M059J (cell line): ENCODE results near the gene OR52B6. TPM values are rescaled to one million over a fixed set of nuclear protein-coding genes. Genes with fewer than 3 reads are reported as not detected.
"Not testable (repeated sequence)": the region's sequence is repeated elsewhere in the genome, so short reads cannot be mapped to it uniquely, and the experiment has no call there.

Experiments used
- DNase-seq: peaks from one replicate; pipeline ENCODE4 v3.0.0-alpha.2; 2012; ENCODE audit warnings: low read depth
- total RNA-seq: library from RNA; depleted of rRNA; stranded (reverse); fragments of >200 nt; shearing (Covaris generic); gene quantifications from 2 replicates; pipeline ENCODE4 v1.2.3, GENCODE V29; 2014; rRNA removed

The OR52B6 gene, protein sequence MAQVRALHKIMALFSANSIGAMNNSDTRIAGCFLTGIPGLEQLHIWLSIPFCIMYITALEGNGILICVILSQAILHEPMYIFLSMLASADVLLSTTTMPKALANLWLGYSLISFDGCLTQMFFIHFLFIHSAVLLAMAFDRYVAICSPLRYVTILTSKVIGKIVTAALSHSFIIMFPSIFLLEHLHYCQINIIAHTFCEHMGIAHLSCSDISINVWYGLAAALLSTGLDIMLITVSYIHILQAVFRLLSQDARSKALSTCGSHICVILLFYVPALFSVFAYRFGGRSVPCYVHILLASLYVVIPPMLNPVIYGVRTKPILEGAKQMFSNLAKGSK
- not detected in 2 replicates for total RNA-seq

GRCh38 chr11:5580577-5580976 lies at the start of gene OR52B6:
Gene OR52B6 (plus strand): TSS chr11:5580877. CDS start chr11:5580877, 0 bp downstream.
- no peak for DNase-seq

GRCh38 chr11:5531053-5531831 lies 49.4 kb upstream of the OR52B6 start:
- no peak for DNase-seq

DNA sequence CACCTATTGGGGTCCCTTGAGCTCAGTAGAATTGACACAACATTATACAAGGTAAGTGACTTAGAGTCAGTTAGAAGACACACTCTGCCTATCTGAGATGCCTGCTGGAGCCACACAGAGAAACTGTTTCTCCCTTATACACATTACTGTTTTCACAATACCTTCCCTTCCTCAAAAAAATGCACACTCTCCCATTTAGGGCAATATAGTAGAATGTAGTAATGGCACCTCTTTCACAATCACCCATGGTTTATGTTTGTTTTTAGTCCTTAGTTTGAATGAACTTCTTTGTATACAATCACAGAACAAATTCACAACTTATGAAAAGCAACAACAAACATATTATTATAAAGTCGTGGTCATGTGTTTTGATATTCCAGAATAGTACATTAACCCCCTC lies 46.6 kb upstream of the OR52B6 start:
- DNase-seq = no peak

GRCh38 chr11:5536482-5536881 lies 44.2 kb upstream of the OR52B6 start:
- DNase-seq = no peak

DNA sequence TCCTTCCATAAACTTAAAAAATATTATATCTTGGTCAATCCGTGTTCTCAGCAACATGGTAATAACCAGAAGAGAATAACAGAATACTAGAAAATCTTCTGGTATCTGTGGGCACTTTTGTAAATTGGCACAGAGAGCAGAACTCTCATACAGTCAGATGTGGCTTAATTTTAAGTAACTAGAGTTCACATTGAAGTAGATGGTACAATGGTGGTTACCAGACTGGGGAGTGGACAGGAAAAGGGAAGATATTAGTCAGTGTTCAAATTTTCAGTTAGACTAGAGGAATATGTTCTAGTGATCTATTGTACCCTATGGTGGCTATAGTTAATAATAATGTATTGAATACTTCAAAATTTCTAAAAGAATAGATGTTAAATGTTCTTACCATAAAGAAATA lies 39.2 kb upstream of the OR52B6 start:
- no peak for DNase-seq

DNA sequence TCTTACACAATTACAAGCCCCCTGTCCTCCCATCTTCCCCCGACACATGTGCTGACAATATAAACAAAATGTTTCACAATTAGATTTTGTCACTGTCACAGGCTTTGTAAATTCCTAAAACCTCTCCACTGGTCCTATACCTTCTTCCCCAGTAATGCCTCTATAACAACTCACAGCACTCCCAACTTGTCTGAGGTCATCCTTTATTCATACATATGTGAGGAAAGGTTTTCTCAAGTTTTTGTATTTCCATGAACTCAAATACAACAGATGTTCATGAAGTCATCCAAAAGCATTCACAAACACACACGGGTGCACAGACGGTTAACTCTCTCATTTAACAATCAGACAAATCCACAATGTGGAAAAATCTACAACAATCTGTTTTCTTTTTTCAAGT lies 34.2 kb upstream of the OR52B6 start:
- no peak for DNase-seq

- no peak for DNase-seq
Measured at GRCh38 chr11:5547982-5548381, 32.7 kb upstream of the OR52B6 start.

- no peak for DNase-seq
Measured at GRCh38 chr11:5548440-5548839, 32.2 kb upstream of the OR52B6 start, which contains the start of gene OR52H1. Gene OR52H1 (minus strand): TSS chr11:5548540. CDS start chr11:5545505, 3,035 bp downstream.

GRCh38 chr11:5550440-5551095 lies 30.1 kb upstream of the OR52B6 start:
- peak; percentile 83 for DNase-seq

DNA sequence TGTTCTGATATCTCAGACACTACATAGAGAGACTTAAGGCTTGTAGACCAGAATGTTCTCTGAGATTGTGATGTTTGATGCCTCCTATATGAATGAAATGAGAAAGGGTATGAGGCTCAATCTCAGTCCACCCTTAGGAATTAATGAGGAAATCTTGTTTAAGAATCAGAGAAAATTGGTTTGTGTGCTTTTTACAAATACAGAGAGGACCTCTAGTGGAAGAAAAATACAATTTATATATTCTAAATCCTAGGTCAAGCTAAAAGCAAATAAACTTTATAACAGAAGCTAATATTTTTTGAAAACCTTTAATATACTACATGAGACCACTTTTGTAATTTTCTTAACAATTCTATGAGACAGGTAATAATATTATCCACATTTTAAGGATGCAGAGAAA lies 27.3 kb upstream of the OR52B6 start:
- no peak for DNase-seq

DNA sequence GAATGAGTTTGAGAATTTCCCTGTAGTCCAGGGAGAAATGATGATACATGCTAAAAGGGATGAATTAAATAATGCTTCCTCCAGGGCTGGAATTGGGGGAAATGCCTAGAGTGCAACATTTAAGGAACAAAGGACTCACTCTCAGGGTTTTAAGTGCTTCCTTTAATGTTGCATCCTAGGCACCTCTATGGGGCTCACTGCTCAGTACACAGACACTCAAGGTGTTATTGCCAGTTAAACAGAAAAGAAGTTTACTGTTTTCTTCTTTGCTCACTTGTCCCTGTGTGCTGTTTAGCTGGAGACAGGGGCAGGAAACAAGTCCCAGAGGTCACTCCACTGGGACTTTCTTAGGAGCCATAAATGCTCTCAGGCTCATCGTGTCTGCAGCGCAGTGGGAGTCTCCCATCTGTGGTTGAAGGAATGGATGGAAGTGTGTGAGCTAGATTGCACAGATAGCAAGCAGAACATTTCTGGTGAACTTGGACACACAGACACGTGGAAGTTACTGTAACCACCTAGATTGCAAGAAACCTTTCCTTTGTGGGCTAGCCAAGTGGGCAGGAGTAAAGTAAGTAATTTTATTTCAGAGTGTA lies 24.0 kb upstream of the OR52B6 start:
- DNase-seq = no peak

DNA sequence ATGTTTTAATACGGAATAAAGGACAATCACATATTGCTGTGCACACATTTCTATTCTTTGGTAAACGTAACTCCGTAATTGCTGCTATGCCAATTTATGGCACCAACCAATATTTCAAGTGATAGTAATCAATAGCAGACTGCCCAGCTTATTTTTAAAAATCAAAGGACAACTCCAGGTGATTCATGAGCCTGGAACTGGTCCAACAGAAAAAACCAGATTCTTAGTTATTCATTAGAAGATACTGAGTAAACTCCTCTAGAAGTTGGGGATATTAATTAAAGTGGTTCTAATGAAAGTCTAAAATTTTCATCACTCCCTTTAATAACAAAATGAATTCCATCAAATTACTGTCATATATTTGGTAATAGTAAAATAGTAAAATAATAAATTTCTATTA lies 22.9 kb upstream of the OR52B6 start:
- no peak for DNase-seq

GRCh38 chr11:5564259-5565019 lies 16.2 kb upstream of the OR52B6 start:
- DNase-seq = peak; percentile 35

GRCh38 chr11:5574654-5575053 lies 6.0 kb upstream of the OR52B6 start:
- no peak for DNase-seq

DNA sequence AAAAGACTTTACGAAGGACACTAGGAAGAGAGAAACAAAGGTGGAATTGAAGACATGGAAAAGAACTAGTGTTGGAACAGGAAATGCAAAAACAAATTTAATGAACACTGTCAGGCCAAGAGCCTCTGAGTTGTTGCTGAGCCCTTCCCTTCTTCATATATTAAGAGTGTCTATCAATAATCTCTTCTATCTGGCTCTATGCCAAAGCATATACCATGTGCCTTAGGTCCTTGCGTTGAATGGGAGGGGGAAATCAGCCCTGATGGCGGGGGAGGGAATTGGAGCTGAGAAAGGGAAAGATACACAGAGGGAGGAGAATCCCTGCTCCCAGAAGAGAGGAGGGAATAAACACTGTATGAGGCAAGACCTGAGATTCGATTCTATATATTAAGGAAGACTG lies 5.5 kb upstream of the OR52B6 start:
- no peak for DNase-seq

GRCh38 chr11:5577101-5577500 lies 3.6 kb upstream of the OR52B6 start:
- DNase-seq = no peak

DNA sequence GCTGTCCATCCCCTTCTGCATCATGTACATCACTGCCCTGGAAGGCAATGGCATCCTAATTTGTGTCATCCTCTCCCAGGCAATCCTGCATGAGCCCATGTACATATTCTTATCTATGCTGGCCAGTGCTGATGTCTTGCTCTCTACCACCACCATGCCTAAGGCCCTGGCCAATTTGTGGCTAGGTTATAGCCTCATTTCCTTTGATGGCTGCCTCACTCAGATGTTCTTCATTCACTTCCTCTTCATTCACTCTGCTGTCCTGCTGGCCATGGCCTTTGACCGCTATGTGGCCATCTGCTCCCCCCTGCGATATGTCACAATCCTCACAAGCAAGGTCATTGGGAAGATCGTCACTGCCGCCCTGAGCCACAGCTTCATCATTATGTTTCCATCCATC lies 337 bp downstream of the OR52B6 start:
- no peak for DNase-seq

GRCh38 chr11:5584458-5584857 lies 3.8 kb downstream of the OR52B6 start:
- DNase-seq = not testable (repeated sequence)

GRCh38 chr11:5589906-5590305 lies 9.2 kb downstream of the OR52B6 start:
- DNase-seq = not testable (repeated sequence)

DNA sequence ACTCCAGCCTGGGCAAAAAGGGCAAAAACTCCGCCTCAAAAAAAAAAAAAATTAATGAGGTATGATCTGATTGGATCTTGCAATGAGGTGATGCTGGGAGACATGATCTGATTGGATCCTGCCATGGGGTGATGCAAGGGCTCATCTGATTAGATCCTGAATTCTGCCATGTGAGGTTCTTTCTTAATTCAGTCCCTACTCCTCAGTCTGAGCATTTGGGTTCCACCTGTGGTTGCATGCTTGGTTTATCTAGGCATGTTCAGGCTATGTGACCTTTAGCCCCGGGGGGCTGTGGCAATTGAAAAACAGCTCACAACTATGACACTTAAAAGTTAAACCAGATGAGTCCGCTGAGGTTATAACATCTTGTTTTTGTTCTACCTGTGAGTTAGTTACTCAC lies 10.9 kb downstream of the OR52B6 start:
- peak; percentile 41 for DNase-seq

DNA sequence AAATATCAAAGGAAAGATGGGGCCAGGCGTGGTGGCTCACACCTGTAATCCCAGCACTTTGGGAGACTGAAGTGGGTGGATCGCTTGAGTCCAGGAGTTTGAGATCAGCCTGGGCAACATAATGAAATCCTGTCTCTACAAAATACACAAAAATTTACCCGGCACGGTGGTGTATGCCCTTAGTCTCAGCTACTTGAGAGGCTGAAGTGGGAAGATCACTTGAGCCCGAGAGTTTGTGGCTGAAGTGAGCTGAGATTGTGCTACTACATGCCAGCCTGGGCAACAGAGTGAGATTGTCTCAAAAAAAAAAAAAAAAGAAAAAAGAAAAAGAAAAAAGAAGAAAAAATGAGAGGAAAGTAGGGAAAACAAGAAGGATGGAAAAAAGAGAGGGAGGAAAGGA lies 11.9 kb downstream of the OR52B6 start:
- DNase-seq = no peak
